Measurements from ENCODE around the gene CDR2.

DNA sequence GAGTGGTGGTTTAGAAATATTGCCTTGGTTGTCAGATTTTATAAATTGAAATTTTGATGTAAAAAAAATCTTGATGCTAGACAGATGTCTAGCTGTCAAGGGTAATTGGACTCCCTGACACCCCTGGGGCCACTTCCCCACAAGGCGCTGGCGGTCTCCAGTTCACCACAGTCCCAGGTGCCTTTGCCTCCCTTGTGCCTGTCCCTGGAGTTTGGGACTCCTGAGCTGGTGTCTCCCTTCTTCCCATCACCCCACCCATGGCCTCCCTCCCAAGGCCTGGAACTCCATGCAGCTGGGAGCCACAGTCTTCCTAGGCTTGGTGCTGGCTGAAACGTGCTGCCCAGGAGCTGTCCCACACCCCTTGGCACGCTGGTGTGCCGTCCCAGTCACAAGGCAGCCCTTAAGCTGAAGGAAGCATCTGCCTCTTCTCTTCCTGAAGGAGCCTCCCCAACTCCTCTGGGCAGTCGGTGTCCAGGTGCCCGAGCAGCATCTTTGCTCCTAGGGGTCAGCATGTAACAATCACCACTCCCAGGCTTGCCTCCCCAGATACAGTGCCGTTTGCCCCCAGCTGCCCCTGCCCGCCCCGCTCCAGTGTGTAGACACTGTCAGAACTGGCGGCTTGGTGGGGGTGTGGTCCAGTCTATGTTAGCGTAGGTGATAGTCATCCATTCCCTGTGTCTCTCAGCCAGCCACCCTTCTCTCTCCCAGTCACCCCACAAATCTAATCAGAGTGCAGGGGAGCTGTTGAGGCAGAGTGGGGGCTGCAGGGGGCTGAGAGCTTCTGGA is 51.1 kb downstream of the CDR2 start:
- no peak for TF ChIP-seq SIN3A (IDR thresholded peaks at IDR 0.05; ENCODE audit: borderline replicate concordance in 2 of 2, control insufficient read depth in 1 of 2, low read depth in 2 of 2, low read length in 2 of 2)
- no peak for TF ChIP-seq CBX2 (IDR thresholded peaks at IDR 0.05; ENCODE audit: insufficient read depth, low read length, poor library complexity, severe bottlenecking)
- no peak for TF ChIP-seq HNRNPL (IDR thresholded peaks at IDR 0.05; ENCODE audit: low read depth, low read length)
- TF ChIP-seq HDAC2 (IDR thresholded peaks at IDR 0.05), result no peak
- TF ChIP-seq, protein P1, sequence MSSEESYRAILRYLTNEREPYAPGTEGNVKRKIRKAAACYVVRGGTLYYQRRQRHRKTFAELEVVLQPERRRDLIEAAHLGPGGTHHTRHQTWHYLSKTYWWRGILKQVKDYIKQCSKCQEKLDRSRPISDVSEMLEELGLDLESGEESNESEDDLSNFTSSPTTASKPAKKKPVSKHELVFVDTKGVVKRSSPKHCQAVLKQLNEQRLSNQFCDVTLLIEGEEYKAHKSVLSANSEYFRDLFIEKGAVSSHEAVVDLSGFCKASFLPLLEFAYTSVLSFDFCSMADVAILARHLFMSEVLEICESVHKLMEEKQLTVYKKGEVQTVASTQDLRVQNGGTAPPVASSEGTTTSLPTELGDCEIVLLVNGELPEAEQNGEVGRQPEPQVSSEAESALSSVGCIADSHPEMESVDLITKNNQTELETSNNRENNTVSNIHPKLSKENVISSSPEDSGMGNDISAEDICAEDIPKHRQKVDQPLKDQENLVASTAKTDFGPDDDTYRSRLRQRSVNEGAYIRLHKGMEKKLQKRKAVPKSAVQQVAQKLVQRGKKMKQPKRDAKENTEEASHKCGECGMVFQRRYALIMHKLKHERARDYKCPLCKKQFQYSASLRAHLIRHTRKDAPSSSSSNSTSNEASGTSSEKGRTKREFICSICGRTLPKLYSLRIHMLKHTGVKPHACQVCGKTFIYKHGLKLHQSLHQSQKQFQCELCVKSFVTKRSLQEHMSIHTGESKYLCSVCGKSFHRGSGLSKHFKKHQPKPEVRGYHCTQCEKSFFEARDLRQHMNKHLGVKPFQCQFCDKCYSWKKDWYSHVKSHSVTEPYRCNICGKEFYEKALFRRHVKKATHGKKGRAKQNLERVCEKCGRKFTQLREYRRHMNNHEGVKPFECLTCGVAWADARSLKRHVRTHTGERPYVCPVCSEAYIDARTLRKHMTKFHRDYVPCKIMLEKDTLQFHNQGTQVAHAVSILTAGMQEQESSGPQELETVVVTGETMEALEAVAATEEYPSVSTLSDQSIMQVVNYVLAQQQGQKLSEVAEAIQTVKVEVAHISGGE (CRISPR knock-in tag; IDR thresholded peaks at IDR 0.05), result no peak
- no peak for TF ChIP-seq HDAC6 (IDR thresholded peaks at IDR 0.05; ENCODE audit: low read depth, low read length)
- no peak for TF ChIP-seq BRCA1 (IDR thresholded peaks at IDR 0.05)
- TF ChIP-seq BRCA1 (CRISPR knock-in tag; IDR thresholded peaks at IDR 0.05), result no peak
